C4-2B (cell line): Measurements from ENCODE around the gene GGN.

Experiments
- CTCF ChIP-seq: fragments of 450-650 bp; conservative IDR thresholded peaks from 2 replicates; pipeline ENCODE4 v1.5.1; 2017; ENCODE audit warnings: mild to moderate bottlenecking
- ZFX ChIP-seq: fragments of 450-650 bp; IDR thresholded peaks from 2 replicates; pipeline ENCODE4 v1.6.1; 2017

- no peak for TF ChIP-seq CTCF
- no peak for TF ChIP-seq ZFX
Observed at GRCh38 chr19:38358071-38358470, 29.8 kb downstream of the GGN start.
